Measurements from ENCODE around the gene PPM1K.

The PPM1K gene

DNA sequence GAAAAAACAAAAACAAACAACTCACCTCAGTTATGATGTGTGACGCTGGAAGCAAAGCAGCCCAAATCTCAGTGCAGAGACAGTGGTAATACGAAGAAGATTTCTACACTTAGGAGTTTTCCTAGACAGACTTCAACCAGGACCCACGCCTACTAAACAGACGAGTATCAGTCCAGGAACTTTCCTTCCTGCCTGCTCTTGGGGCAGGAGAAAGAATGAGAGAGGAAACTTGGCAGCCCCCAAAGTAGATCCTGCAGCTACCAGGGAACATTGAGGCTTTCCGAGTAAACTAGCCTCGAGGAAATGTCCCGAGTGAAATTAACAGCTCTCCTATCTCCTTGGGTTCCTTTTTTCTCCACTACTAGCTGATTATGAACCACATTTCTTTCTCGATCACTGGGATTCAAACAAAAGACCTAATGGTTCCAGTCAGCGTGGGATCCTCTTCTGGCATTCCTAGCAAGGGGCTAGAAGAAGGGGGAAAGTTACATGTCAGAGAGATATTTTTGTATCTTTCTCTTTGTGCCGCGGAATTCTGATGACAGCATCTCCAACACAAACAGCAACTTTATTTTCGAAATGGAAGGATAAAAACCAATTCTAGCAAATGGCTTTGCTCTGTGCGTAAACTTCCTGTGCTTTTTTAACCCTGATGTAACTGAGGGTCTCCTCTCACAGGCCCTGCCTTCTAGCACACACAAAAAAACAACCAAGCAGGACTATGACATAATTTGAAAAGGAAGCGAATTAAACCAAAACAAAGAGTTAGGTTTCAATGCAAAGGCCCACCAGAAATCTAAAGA lies 53.2 kb downstream of the PPM1K start:
- TF ChIP-seq CTCF (IDR thresholded peaks at IDR 0.05; ENCODE audit: low read depth, low read length) = no peak
- H3K4me1 ChIP-seq = no peaks in the 10 kb centered on the region
- no peak for DNase-seq
- H3K9me3 ChIP-seq = no peaks in the 10 kb centered on the region
- H3K27me3 ChIP-seq = no peaks in the 10 kb centered on the region
- no peaks in the 10 kb centered on the region for H3K36me3 ChIP-seq
- no peak overlapping the region for H3K4me3 ChIP-seq (ENCODE audit: low read depth, low read length)

DNA sequence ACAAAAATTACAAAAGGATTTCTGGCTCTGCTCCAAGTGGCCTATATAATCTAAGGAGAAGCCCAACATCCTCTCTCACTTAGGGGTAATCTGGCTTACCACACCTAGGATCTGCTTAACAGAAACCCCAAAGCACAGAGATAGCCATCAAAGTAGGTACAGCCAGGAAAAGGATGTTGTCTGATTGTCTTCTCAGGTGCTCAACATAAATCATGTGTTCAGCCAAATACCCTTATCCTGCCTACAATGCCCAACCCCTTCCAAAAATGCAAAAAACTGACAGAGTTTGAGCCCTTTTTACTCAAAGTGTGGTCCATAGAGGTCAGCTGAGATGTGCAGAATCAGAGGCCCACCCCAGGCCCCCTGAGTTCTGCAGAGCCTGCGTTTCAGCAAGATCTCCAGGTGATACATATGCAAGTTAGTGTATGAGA lies 53.9 kb downstream of the PPM1K start:
- Histone ChIP-seq H3K27me3 (no peaks in the 10 kb centered on the region), H3K9me3 (no peaks in the 10 kb centered on the region), H3K4me1 (no peaks in the 10 kb centered on the region), H3K36me3 (no peaks in the 10 kb centered on the region), H3K4me3 (ENCODE audit: low read depth, low read length) (no peak overlapping the region)
- DNase-seq = no peak
- no peak for TF ChIP-seq CTCF (IDR thresholded peaks at IDR 0.05; ENCODE audit: low read depth, low read length)

GRCh38 chr4:88227734-88228133 lies 56.6 kb downstream of the PPM1K start:
- H3K4me3 ChIP-seq (ENCODE audit: low read depth, low read length) = no peak overlapping the region
- H3K4me1 ChIP-seq = no peaks in the 10 kb centered on the region
- no peaks in the 10 kb centered on the region for H3K36me3 ChIP-seq
- no peaks in the 10 kb centered on the region for H3K27me3 ChIP-seq
- no peaks in the 10 kb centered on the region for H3K9me3 ChIP-seq
- TF ChIP-seq CTCF (IDR thresholded peaks at IDR 0.05; ENCODE audit: low read depth, low read length) = no peak
- DNase-seq = no peak

- no peak overlapping the region for H3K4me3 ChIP-seq (ENCODE audit: low read depth, low read length)
- H3K4me1 ChIP-seq = no peaks in the 10 kb centered on the region
- DNase-seq = no peak
- no peaks in the 10 kb centered on the region for H3K36me3 ChIP-seq
- H3K27me3 ChIP-seq = no peaks in the 10 kb centered on the region
- no peaks in the 10 kb centered on the region for H3K9me3 ChIP-seq
- TF ChIP-seq CTCF (IDR thresholded peaks at IDR 0.05; ENCODE audit: low read depth, low read length) = no peak
These were observed 58.2 kb downstream of the PPM1K start for GRCh38 chr4:88226143-88226542.

GRCh38 chr4:88225232-88226105 lies 58.9 kb downstream of the PPM1K start:
- H3K9me3 ChIP-seq = no peaks in the 10 kb centered on the region
- no peaks in the 10 kb centered on the region for H3K4me1 ChIP-seq
- no peak for DNase-seq
- TF ChIP-seq CTCF (IDR thresholded peaks at IDR 0.05; ENCODE audit: low read depth, low read length) = no peak
- no peaks in the 10 kb centered on the region for H3K36me3 ChIP-seq
- no peaks in the 10 kb centered on the region for H3K27me3 ChIP-seq
- H3K4me3 ChIP-seq (ENCODE audit: low read depth, low read length) = no peak overlapping the region

DNA sequence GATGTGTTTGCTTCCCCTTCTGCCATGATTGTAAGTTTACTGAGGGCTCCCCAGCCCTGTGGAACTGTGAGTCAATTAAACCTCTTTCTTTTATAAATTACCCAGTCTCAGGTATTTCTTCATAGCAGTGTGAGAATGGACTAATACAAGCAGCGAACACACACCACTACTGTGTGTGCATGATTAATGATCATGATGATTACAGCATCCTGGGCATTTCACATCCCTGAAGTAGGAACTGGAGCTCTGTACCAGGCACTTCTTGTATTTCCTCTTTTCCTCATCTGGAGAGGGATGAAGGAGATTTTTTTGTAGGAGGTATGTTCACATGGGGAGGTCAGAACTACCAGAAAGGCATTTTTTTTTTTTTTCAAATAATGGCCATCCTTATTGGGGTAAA lies 60.8 kb downstream of the PPM1K start:
- DNase-seq = no peak
- no peak overlapping the region for H3K4me3 ChIP-seq (ENCODE audit: low read depth, low read length)
- no peaks in the 10 kb centered on the region for H3K4me1 ChIP-seq
- no peaks in the 10 kb centered on the region for H3K36me3 ChIP-seq
- no peaks in the 10 kb centered on the region for H3K9me3 ChIP-seq
- H3K27me3 ChIP-seq = no peaks in the 10 kb centered on the region
- TF ChIP-seq CTCF (IDR thresholded peaks at IDR 0.05; ENCODE audit: low read depth, low read length) = no peak

Measured in BE2C (cell line).